ENCODE data around the gene RAD51B.
A peak's percentile ranks its signal among the peaks of the same experiment; 100 is the strongest.

RAD51B gene

DNA sequence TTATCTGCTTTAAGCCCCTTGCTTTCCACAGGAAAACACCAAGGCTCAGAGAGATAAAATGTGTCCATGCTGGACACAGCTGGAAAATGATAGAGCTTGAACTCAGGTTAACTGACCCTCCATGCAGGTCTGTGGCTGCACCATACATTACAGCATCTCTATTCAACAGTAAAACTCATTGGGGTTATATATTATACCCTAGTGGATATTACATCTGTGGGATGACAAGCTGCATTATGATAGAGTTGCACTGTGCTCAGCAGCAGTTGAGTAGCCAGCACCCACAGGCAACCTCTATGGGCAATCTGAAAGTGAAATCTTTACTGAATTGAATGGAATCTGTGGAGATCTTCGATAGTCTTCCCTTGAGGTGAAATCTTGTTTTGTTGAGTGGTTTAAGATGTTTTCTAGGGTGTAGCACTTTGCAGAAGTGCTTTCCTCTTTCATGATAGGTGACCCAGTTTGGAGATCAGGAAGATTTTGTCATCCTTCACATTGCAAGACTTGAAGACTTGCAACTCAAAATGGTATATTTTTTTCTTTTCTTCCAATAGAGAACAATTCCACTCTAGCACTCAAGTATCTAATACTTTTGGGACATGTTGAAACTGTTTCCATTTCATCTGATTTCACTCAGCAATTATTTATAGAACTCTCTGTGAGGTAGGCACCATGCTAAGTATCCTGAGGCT, 389.2 kb downstream of the RAD51B start:
- no peaks in the 10 kb centered on the region for H3K9me3 ChIP-seq (ENCODE audit: control insufficient read depth in 1 of 2, low read length in 2 of 2)
- H3K27ac ChIP-seq (ENCODE audit: low read depth, low read length) = no peak overlapping the region
- no peak overlapping the region for H3K4me3 ChIP-seq (ENCODE audit: low read depth in 1 of 2, low read length in 2 of 2)
- H3K4me1 ChIP-seq (ENCODE audit: control insufficient read depth in 1 of 2, insufficient read depth in 2 of 2, low read length in 2 of 2) = peaks cover 17 to 24% of the 10 kb centered on the region in 2 donors
- no peak overlapping the region for H3K9ac ChIP-seq (ENCODE audit: low read depth in 1 of 2, low read length in 2 of 2)
- no peaks in the 10 kb centered on the region for H3K27me3 ChIP-seq (ENCODE audit: control insufficient read depth in 1 of 2, insufficient read depth in 2 of 2, low read length in 2 of 2)
- H3K36me3 ChIP-seq (ENCODE audit: control insufficient read depth in 1 of 2, insufficient read depth in 2 of 2, low read length in 2 of 2) = no peaks in the 10 kb centered on the region

- no peaks in the 10 kb centered on the region for H3K27me3 ChIP-seq (ENCODE audit: control insufficient read depth in 1 of 2, insufficient read depth in 2 of 2, low read length in 2 of 2)
- H3K4me3 ChIP-seq (ENCODE audit: low read depth in 1 of 2, low read length in 2 of 2) = peak overlapping the region; percentile 40 to 64
- H3K36me3 ChIP-seq (ENCODE audit: control insufficient read depth in 1 of 2, insufficient read depth in 2 of 2, low read length in 2 of 2) = no peaks in the 10 kb centered on the region
- H3K9me3 ChIP-seq (ENCODE audit: control insufficient read depth in 1 of 2, low read length in 2 of 2) = no peaks in the 10 kb centered on the region
- H3K9ac ChIP-seq (ENCODE audit: low read depth in 1 of 2, low read length in 2 of 2) = peak overlapping the region in 1 of 2 donors; percentile 32
- H3K27ac ChIP-seq (ENCODE audit: low read depth, low read length) = peak overlapping the region; percentile 53
- H3K4me1 ChIP-seq (ENCODE audit: control insufficient read depth in 1 of 2, insufficient read depth in 2 of 2, low read length in 2 of 2) = peaks cover 17 to 24% of the 10 kb centered on the region in 2 donors
Observed at GRCh38 chr14:68210729-68211299, 391.2 kb downstream of the RAD51B start.

GRCh38 chr14:68211421-68211820, 391.8 kb downstream of the RAD51B start:
- H3K27ac ChIP-seq (ENCODE audit: low read depth, low read length) = peak overlapping the region; percentile 53
- peak overlapping the region in 1 of 2 donors; percentile 64 for H3K4me3 ChIP-seq (ENCODE audit: low read depth in 1 of 2, low read length in 2 of 2)
- H3K9ac ChIP-seq (ENCODE audit: low read depth in 1 of 2, low read length in 2 of 2) = no peak overlapping the region
- H3K27me3 ChIP-seq (ENCODE audit: control insufficient read depth in 1 of 2, insufficient read depth in 2 of 2, low read length in 2 of 2) = no peaks in the 10 kb centered on the region
- no peaks in the 10 kb centered on the region for H3K9me3 ChIP-seq (ENCODE audit: control insufficient read depth in 1 of 2, low read length in 2 of 2)
- peaks cover 17 to 29% of the 10 kb centered on the region in 2 donors for H3K4me1 ChIP-seq (ENCODE audit: control insufficient read depth in 1 of 2, insufficient read depth in 2 of 2, low read length in 2 of 2)
- H3K36me3 ChIP-seq (ENCODE audit: control insufficient read depth in 1 of 2, insufficient read depth in 2 of 2, low read length in 2 of 2) = no peaks in the 10 kb centered on the region

GRCh38 chr14:68211886-68212285, 392.3 kb downstream of the RAD51B start:
- no peak overlapping the region for H3K27ac ChIP-seq (ENCODE audit: low read depth, low read length)
- peaks cover 17 to 29% of the 10 kb centered on the region in 2 donors for H3K4me1 ChIP-seq (ENCODE audit: control insufficient read depth in 1 of 2, insufficient read depth in 2 of 2, low read length in 2 of 2)
- no peaks in the 10 kb centered on the region for H3K36me3 ChIP-seq (ENCODE audit: control insufficient read depth in 1 of 2, insufficient read depth in 2 of 2, low read length in 2 of 2)
- H3K9me3 ChIP-seq (ENCODE audit: control insufficient read depth in 1 of 2, low read length in 2 of 2) = no peaks in the 10 kb centered on the region
- no peaks in the 10 kb centered on the region for H3K27me3 ChIP-seq (ENCODE audit: control insufficient read depth in 1 of 2, insufficient read depth in 2 of 2, low read length in 2 of 2)
- H3K9ac ChIP-seq (ENCODE audit: low read depth in 1 of 2, low read length in 2 of 2) = no peak overlapping the region
- H3K4me3 ChIP-seq (ENCODE audit: low read depth in 1 of 2, low read length in 2 of 2) = no peak overlapping the region

DNA sequence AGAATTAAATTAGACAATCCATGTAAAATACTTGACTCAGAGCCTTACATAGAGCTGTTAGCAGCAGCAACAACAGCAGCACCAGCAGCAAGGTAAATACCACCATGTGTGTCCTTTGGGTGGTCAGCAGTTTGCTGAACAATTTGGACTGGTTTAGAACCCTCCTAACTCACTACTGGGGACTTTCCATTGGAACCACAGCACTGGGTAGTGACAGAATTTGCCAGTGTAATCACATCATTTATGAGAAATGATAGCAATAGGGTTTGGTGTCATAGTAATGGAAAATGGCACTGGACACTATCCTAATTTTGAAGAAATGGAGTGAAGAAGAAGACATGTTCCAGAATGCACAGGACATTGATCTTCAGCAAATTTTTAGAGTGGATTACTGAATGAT, 392.8 kb downstream of the RAD51B start:
- no peaks in the 10 kb centered on the region for H3K36me3 ChIP-seq (ENCODE audit: control insufficient read depth in 1 of 2, insufficient read depth in 2 of 2, low read length in 2 of 2)
- no peaks in the 10 kb centered on the region for H3K9me3 ChIP-seq (ENCODE audit: control insufficient read depth in 1 of 2, low read length in 2 of 2)
- no peak overlapping the region for H3K27ac ChIP-seq (ENCODE audit: low read depth, low read length)
- H3K9ac ChIP-seq (ENCODE audit: low read depth in 1 of 2, low read length in 2 of 2) = no peak overlapping the region
- H3K4me1 ChIP-seq (ENCODE audit: control insufficient read depth in 1 of 2, insufficient read depth in 2 of 2, low read length in 2 of 2) = peaks cover 17 to 29% of the 10 kb centered on the region in 2 donors
- no peaks in the 10 kb centered on the region for H3K27me3 ChIP-seq (ENCODE audit: control insufficient read depth in 1 of 2, insufficient read depth in 2 of 2, low read length in 2 of 2)
- H3K4me3 ChIP-seq (ENCODE audit: low read depth in 1 of 2, low read length in 2 of 2) = no peak overlapping the region

DNA sequence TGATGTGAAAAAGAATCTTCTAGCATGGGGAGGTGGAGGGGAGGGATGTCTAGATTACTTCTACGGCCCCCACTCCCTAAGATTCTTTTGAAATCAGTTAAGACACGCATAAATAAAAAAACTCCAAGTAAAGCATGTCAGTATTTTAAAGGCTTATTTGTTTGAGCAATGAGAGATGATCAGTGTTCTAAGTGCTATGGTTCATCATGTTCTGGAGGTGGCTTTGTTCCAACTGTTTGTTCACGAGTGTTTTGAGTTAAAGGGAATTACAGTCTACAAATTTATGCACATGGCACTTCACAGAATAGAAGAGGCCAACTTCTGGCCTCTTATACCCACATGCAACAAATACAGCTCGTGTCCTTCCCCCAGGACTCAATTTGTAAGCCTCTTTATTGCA, 394.9 kb downstream of the RAD51B start:
- no peak overlapping the region for H3K27ac ChIP-seq (ENCODE audit: low read depth, low read length)
- peaks cover 17 to 20% of the 10 kb centered on the region in 2 donors for H3K4me1 ChIP-seq (ENCODE audit: control insufficient read depth in 1 of 2, insufficient read depth in 2 of 2, low read length in 2 of 2)
- H3K36me3 ChIP-seq (ENCODE audit: control insufficient read depth in 1 of 2, insufficient read depth in 2 of 2, low read length in 2 of 2) = no peaks in the 10 kb centered on the region
- H3K9ac ChIP-seq (ENCODE audit: low read depth in 1 of 2, low read length in 2 of 2) = no peak overlapping the region
- no peak overlapping the region for H3K4me3 ChIP-seq (ENCODE audit: low read depth in 1 of 2, low read length in 2 of 2)
- H3K9me3 ChIP-seq (ENCODE audit: control insufficient read depth in 1 of 2, low read length in 2 of 2) = no peaks in the 10 kb centered on the region
- no peaks in the 10 kb centered on the region for H3K27me3 ChIP-seq (ENCODE audit: control insufficient read depth in 1 of 2, insufficient read depth in 2 of 2, low read length in 2 of 2)

- Histone ChIP-seq H3K36me3 (ENCODE audit: control insufficient read depth in 1 of 2, insufficient read depth in 2 of 2, low read length in 2 of 2) (no peaks in the 10 kb centered on the region), H3K27me3 (ENCODE audit: control insufficient read depth in 1 of 2, insufficient read depth in 2 of 2, low read length in 2 of 2) (no peaks in the 10 kb centered on the region), H3K4me1 (ENCODE audit: control insufficient read depth in 1 of 2, insufficient read depth in 2 of 2, low read length in 2 of 2) (peaks cover 11% of the 10 kb centered on the region in 2 donors), H3K4me3 (ENCODE audit: low read depth in 1 of 2, low read length in 2 of 2) (no peak overlapping the region), H3K27ac (ENCODE audit: low read depth, low read length) (no peak overlapping the region), H3K9me3 (ENCODE audit: control insufficient read depth in 1 of 2, low read length in 2 of 2) (no peaks in the 10 kb centered on the region), H3K9ac (ENCODE audit: low read depth in 1 of 2, low read length in 2 of 2) (no peak overlapping the region)
Observed at GRCh38 chr14:68215629-68216028, 396.1 kb downstream of the RAD51B start.

GRCh38 chr14:68216079-68216478, 396.5 kb downstream of the RAD51B start:
- H3K9me3 ChIP-seq (ENCODE audit: control insufficient read depth in 1 of 2, low read length in 2 of 2) = no peaks in the 10 kb centered on the region
- no peaks in the 10 kb centered on the region for H3K36me3 ChIP-seq (ENCODE audit: control insufficient read depth in 1 of 2, insufficient read depth in 2 of 2, low read length in 2 of 2)
- no peak overlapping the region for H3K4me3 ChIP-seq (ENCODE audit: low read depth in 1 of 2, low read length in 2 of 2)
- no peak overlapping the region for H3K27ac ChIP-seq (ENCODE audit: low read depth, low read length)
- no peak overlapping the region for H3K9ac ChIP-seq (ENCODE audit: low read depth in 1 of 2, low read length in 2 of 2)
- no peaks in the 10 kb centered on the region for H3K27me3 ChIP-seq (ENCODE audit: control insufficient read depth in 1 of 2, insufficient read depth in 2 of 2, low read length in 2 of 2)
- peaks cover 6 to 7% of the 10 kb centered on the region in 2 donors for H3K4me1 ChIP-seq (ENCODE audit: control insufficient read depth in 1 of 2, insufficient read depth in 2 of 2, low read length in 2 of 2)

DNA sequence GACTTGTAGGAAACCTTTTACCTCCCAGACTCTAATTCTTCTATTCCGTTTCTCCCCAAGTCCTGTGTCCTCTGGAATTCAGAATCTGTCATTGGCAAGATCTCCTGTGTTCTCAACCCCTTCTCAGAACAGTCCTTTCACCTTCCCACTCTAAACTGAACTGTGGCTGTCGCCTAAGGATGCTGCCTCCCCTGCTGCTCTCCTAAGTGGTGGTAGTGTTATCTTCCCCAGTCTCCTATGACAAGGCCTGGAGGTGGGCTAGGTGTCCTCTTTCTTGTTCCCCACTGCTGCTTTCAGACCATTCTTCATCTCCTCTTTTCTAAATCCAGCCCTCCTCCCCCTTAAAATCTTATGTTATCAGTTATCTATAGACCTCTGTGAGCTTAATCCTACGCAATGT, 397.4 kb downstream of the RAD51B start:
- Histone ChIP-seq H3K36me3 (ENCODE audit: control insufficient read depth in 1 of 2, insufficient read depth in 2 of 2, low read length in 2 of 2) (no peaks in the 10 kb centered on the region), H3K27me3 (ENCODE audit: control insufficient read depth in 1 of 2, insufficient read depth in 2 of 2, low read length in 2 of 2) (no peaks in the 10 kb centered on the region), H3K27ac (ENCODE audit: low read depth, low read length) (no peak overlapping the region)

DNA sequence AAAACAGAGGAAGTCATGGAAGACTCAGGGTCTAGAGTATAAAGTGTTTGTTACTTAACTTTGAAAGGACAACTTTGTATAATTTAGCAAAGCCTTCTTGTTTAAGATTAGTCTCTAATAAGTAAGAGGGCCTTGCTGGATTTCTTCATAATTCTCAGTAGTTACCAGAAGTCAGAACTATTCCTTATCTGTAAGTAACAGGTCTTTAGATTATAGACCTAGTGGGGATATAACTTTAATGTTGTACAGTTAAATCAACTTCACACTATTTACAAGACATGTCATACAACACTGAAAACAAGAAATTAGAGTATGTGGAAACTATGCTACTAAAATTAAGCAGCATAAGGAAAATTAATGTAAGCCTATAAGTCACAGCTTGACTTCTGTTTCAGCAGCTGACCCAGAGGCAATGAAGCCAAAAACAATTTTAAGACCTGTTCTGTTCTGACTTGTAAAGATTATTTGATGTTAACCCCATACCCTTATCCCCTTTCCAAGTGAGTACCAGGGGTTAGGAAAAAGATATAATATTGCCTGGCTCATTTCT, 398.3 kb downstream of the RAD51B start:
- Histone ChIP-seq H3K36me3 (ENCODE audit: control insufficient read depth in 1 of 2, insufficient read depth in 2 of 2, low read length in 2 of 2) (no peaks in the 10 kb centered on the region), H3K4me1 (ENCODE audit: control insufficient read depth in 1 of 2, insufficient read depth in 2 of 2, low read length in 2 of 2) (peaks cover 0 to 5% of the 10 kb centered on the region in 2 donors), H3K9me3 (ENCODE audit: control insufficient read depth in 1 of 2, low read length in 2 of 2) (no peaks in the 10 kb centered on the region), H3K9ac (ENCODE audit: low read depth in 1 of 2, low read length in 2 of 2) (no peak overlapping the region), H3K27me3 (ENCODE audit: control insufficient read depth in 1 of 2, insufficient read depth in 2 of 2, low read length in 2 of 2) (no peaks in the 10 kb centered on the region), H3K4me3 (ENCODE audit: low read depth in 1 of 2, low read length in 2 of 2) (no peak overlapping the region), H3K27ac (ENCODE audit: low read depth, low read length) (no peak overlapping the region)

More for the DNA sequence above, 397.4 kb downstream of the RAD51B start:
- H3K9ac ChIP-seq (ENCODE audit: low read depth in 1 of 2, low read length in 2 of 2) = no peak overlapping the region
- no peaks in the 10 kb centered on the region for H3K9me3 ChIP-seq (ENCODE audit: control insufficient read depth in 1 of 2, low read length in 2 of 2)
- H3K4me3 ChIP-seq (ENCODE audit: low read depth in 1 of 2, low read length in 2 of 2) = no peak overlapping the region
- H3K4me1 ChIP-seq (ENCODE audit: control insufficient read depth in 1 of 2, insufficient read depth in 2 of 2, low read length in 2 of 2) = peaks cover 0 to 5% of the 10 kb centered on the region in 2 donors
